Bone marrow (tissue), 2 donors: Measurements from ENCODE around the gene PLEKHA4.
"Not testable (repeated sequence)": the region's sequence is repeated elsewhere in the genome, so short reads cannot be mapped to it uniquely, and the experiment has no call there.

Source experiments
- DNase-seq, 2 donors: peaks; one replicate each; lab custom pipeline; 2025; lab: John Stamatoyannopoulos, UW

Gene PLEKHA4

GRCh38 chr19:48887861-48888612 lies 19.6 kb upstream of the PLEKHA4 start:
- no peak for DNase-seq

GRCh38 chr19:48883726-48884125 lies 15.3 kb upstream of the PLEKHA4 start:
- no peak for DNase-seq

GRCh38 chr19:48881741-48882657 lies 13.6 kb upstream of the PLEKHA4 start:
- DNase-seq = no peak

GRCh38 chr19:48879696-48880095 lies 11.3 kb upstream of the PLEKHA4 start:
- not testable (repeated sequence) for DNase-seq

- DNase-seq = no peak
Observed at GRCh38 chr19:48879025-48879637, 10.7 kb upstream of the PLEKHA4 start.

- peak in 1 of 2 donors; percentile 14 for DNase-seq
Observed at GRCh38 chr19:48878196-48879024, 10.0 kb upstream of the PLEKHA4 start.

GRCh38 chr19:48877855-48878195 lies 9.4 kb upstream of the PLEKHA4 start:
- no peak for DNase-seq

- DNase-seq = peak; percentile 19 to 20
Observed at GRCh38 chr19:48876043-48876981, 7.9 kb upstream of the PLEKHA4 start.

GRCh38 chr19:48874303-48875135 lies 6.1 kb upstream of the PLEKHA4 start:
- DNase-seq = peak in 1 of 2 donors; percentile 46

GRCh38 chr19:48873476-48874302 lies 5.3 kb upstream of the PLEKHA4 start:
- no peak for DNase-seq

GRCh38 chr19:48872884-48873475 lies 4.6 kb upstream of the PLEKHA4 start:
- peak; percentile 72 to 96 for DNase-seq

GRCh38 chr19:48872182-48872883 lies 3.9 kb upstream of the PLEKHA4 start, which contains the start of gene PPP1R15A:
Gene PPP1R15A (plus strand): TSS chr19:48872421. CDS start chr19:48873234, 813 bp downstream.
- DNase-seq = peak; percentile 88 to 98

- not testable (repeated sequence) for DNase-seq
Observed at GRCh38 chr19:48871471-48872181, 3.2 kb upstream of the PLEKHA4 start.

- no peak for DNase-seq
Observed at GRCh38 chr19:48870048-48870447, 1.6 kb upstream of the PLEKHA4 start.

- DNase-seq = no peak
Observed at GRCh38 chr19:48867746-48868113, 687 bp downstream of the PLEKHA4 start.

- DNase-seq = no peak
Observed at GRCh38 chr19:48867123-48867745, 1.2 kb downstream of the PLEKHA4 start.

- DNase-seq = no peak
Observed at GRCh38 chr19:48866692-48867091, 1.7 kb downstream of the PLEKHA4 start.
